Common myeloid progenitor, CD34-positive (primary cell): ENCODE measurements around the gene TBX1.

ENCODE experiments used
- CTCF ChIA-PET: fragments of 350-600 bp; sonication (Branson Sonifier 250); formaldehyde crosslinking; loops from one replicate; lab custom pipeline; 2021; ENCODE audit warnings: antibody characterized with exemption; lab: Charles Lee
- POLR2A ChIA-PET: fragments of 350-600 bp; sonication (Branson Sonifier 250); formaldehyde crosslinking; loops from one replicate; lab custom pipeline; 2021; ENCODE audit warnings: antibody characterized with exemption; lab: Charles Lee
- DNase-seq, 3 donors: peaks; one replicate each; pipeline versions ENCODE4 v3.0.0 to v3.0.0-alpha.2; 2013
- H3K27ac ChIP-seq, 2 experiments: 1 replicate in 1 of 2; 2 replicates in 1 of 2; pipeline ENCODE4 v1.7.0; 2013; ENCODE audit warnings: inconsistent platforms in 2 of 2, low read length in 2 of 2, mild to moderate bottlenecking in 2 of 2, low read depth in 1 of 2, moderate library complexity in 1 of 2; ENCODE audit not compliant: severe bottlenecking in 2 of 2, insufficient read depth in 1 of 2, poor library complexity in 1 of 2
- H3K27me3 ChIP-seq, 5 experiments: replicated peaks in 2 of 5; 1 replicate in 3 of 5; 2 replicates in 2 of 5; pipeline versions ENCODE4 v1.6.1 to v1.7.0; 2013; ENCODE audit warnings: low read length in 4 of 5, mild to moderate bottlenecking in 2 of 5, moderate library complexity in 2 of 5, inconsistent platforms in 1 of 5; ENCODE audit not compliant: insufficient read depth in 5 of 5, control insufficient read depth in 4 of 5
- H3K36me3 ChIP-seq, 4 experiments: 1 replicate in 2 of 4; 2 replicates in 2 of 4; pipeline versions ENCODE4 v1.6.1 to v1.7.0; 2013; ENCODE audit warnings: low read length in 3 of 4, control low read depth in 1 of 4, mild to moderate bottlenecking in 1 of 4; ENCODE audit not compliant: control insufficient read depth in 4 of 4, insufficient read depth in 4 of 4
- H3K4me1 ChIP-seq, 4 experiments: 1 replicate in 3 of 4; 2 replicates in 1 of 4; pipeline versions ENCODE4 v1.6.1 to v1.7.1; 2013; ENCODE audit warnings: low read length in 3 of 4, mild to moderate bottlenecking in 3 of 4, control low read depth in 1 of 4, inconsistent platforms in 1 of 4, moderate library complexity in 1 of 4; ENCODE audit not compliant: control insufficient read depth in 4 of 4, insufficient read depth in 4 of 4; ENCODE audit errors: control extremely low read depth in 1 of 4
- H3K4me3 ChIP-seq, 7 experiments: 1 replicate in 4 of 7; 2 replicates in 3 of 7; pipeline versions ENCODE4 v1.5.1 to v1.7.0; 2013; ENCODE audit warnings: mild to moderate bottlenecking in 7 of 7, low read length in 6 of 7, moderate library complexity in 6 of 7, inconsistent platforms in 2 of 7, low read depth in 2 of 7, control low read depth in 1 of 7; ENCODE audit not compliant: insufficient read depth in 4 of 7, control insufficient read depth in 1 of 7; ENCODE audit errors: extremely low read depth in 1 of 7
- H3K9me3 ChIP-seq, 5 experiments: 1 replicate in 4 of 5; 2 replicates in 1 of 5; pipeline versions ENCODE4 v1.6.1 to v1.7.1; 2013; ENCODE audit warnings: low read length in 4 of 5, mild to moderate bottlenecking in 2 of 5, inconsistent platforms in 1 of 5, low read depth in 1 of 5, moderate library complexity in 1 of 5; ENCODE audit not compliant: control insufficient read depth in 4 of 5, insufficient read depth in 2 of 5; ENCODE audit errors: control extremely low read depth in 1 of 5
- WGBS: methylation state at CpG from one replicate; pipeline ENCODE4 v1.1.5; 2013; ENCODE audit not compliant: insufficient coverage; 5-methylcytosine and 5-hydroxymethylcytosine counted together

The TBX1 gene

DNA sequence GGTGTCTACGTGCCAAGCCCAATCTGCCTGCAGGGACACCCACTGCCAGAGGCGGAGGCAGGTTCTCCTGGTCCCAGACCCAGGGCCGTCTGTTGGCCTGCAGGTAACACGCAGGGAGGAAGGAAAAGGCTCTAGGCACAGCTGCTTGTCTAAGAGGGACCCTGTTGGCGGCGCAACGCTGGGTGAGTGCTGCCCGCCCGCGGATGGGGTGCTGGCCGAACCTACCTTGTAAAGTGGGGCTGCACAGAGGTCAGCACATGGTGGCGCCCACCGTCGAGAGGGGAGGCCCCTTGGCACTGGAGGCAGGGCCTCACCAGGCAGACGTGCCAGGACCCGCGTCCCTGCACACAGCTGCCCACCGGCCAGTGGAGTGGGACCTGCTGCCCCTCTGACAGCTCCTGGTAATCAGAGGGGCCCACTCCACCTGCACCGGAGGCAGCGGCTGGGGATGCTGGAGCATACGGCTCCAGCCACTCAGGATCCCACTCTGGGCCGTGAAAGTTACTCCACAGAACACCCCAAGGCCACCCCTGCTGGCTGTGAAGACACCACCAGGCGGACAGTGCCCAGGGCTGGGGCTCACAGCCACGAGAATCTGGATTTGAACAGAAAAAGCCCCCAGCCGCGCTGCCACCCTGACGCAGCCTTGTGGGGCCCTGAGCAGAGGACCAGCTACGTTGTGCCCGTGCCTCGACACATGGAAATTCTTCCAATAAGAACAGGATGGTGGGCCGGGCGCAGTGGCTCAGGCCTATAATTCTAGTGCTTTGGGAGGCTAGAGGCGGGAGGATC lies 24.0 kb downstream of the TBX1 start:
- H3K4me3 ChIP-seq: no peak overlapping the region
- DNase-seq: no peak
- no peak overlapping the region for H3K27ac ChIP-seq
- H3K9me3 ChIP-seq: no peaks in the 10 kb centered on the region
- ChIA-PET POLR2A (no interaction called here), CTCF (interaction anchor here (0.7 to 1.3 kb wide), 3 partner anchors 8 to 54 kb away, joined by 3 read pairs; no protein-coding TSS in a partner anchor)
- WGBS: 97% methylated on average over 32 of the region's 33 CpGs
- no peaks in the 10 kb centered on the region for H3K27me3 ChIP-seq
- H3K4me1 ChIP-seq: peaks cover 0 to 5% (median 2%) of the 10 kb centered on the region in 4 experiments
- peaks cover 0 to 8% (median 0%) of the 10 kb centered on the region in 4 experiments for H3K36me3 ChIP-seq

DNA sequence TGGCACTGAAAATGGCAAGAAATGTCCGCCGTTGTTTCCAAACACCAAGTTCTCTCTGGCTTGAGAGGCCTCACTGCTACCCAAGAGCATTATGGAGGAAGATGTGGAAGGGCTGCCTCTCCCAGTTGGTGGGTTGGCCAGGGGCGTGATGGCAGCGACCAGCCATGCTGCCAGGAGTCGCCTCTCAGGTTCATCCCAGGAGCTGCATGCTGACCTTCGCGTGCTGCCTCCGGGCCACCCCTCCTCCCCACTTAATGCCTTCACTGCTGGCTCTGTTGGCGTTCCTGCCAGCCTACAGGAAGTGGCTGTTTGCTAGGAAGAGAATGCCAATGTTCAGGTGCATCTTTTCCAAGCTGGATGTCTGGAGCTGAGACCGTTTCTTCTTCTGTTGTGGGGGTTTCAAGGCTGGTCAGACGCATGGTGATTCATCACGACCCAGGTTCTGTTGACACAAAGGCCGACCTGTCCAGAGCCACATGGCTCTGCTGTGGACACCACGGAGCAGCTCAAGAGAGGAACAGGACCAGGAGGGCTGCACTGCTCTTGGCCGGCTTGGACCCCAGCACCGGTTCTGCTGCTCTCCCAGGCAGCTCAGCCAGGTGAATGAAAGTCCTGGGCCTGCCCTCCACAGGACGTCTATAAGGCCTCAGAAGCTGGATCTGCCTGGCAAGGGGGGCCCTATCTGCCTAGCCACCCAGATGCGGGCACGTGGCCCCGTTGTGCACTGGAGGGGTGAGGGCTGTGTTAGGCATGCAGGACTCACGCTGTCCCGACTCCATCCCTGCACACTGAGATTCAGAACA lies 25.1 kb downstream of the TBX1 start:
- Histone ChIP-seq H3K36me3 (peaks cover 0 to 8% (median 1%) of the 10 kb centered on the region in 4 experiments), H3K27me3 (no peaks in the 10 kb centered on the region), H3K27ac (no peak overlapping the region), H3K4me1 (no peaks in the 10 kb centered on the region), H3K9me3 (no peaks in the 10 kb centered on the region), H3K4me3 (no peak overlapping the region)
- DNase-seq: no peak
- ChIA-PET POLR2A (no interaction called here), CTCF (interaction anchor here (1.1 to 2.3 kb wide), 3 partner anchors 12 to 55 kb away, joined by 3 to 6 read pairs (median 3); no protein-coding TSS in a partner anchor)
- WGBS: 95% methylated on average over 18 of the region's 22 CpGs

- Histone ChIP-seq H3K4me1 (no peaks in the 10 kb centered on the region), H3K36me3 (peaks cover 0 to 8% (median 1%) of the 10 kb centered on the region in 4 experiments), H3K27ac (no peak overlapping the region), H3K4me3 (no peak overlapping the region), H3K27me3 (no peaks in the 10 kb centered on the region), H3K9me3 (peaks cover 0 to 1% (median 0%) of the 10 kb centered on the region in 5 experiments)
- CTCF ChIA-PET: interaction anchor here (1.1 to 2.3 kb wide), 2 partner anchors 13 to 16 kb away, joined by 3 to 6 read pairs; no protein-coding TSS in a partner anchor
- POLR2A ChIA-PET: no interaction called here
- no peak for DNase-seq
- 93% methylated on average over 6 of the region's 6 CpGs for WGBS
These were observed 25.6 kb downstream of the TBX1 start for GRCh38 chr22:19786264-19786585.

GRCh38 chr22:19786959-19787848 lies 26.6 kb downstream of the TBX1 start:
- DNase-seq: no peak
- Histone ChIP-seq H3K4me1 (no peaks in the 10 kb centered on the region), H3K36me3 (peaks cover 0 to 14% (median 6%) of the 10 kb centered on the region in 4 experiments), H3K9me3 (peaks cover 0 to 11% (median 8%) of the 10 kb centered on the region in 5 experiments), H3K27ac (no peak overlapping the region), H3K4me3 (no peak overlapping the region), H3K27me3 (no peaks in the 10 kb centered on the region)
- CTCF ChIA-PET: interaction anchor here (2.3 kb wide), 1 partner anchor 15 kb away, joined by 6 read pairs; no protein-coding TSS in a partner anchor
- POLR2A ChIA-PET: interaction anchor here (0.5 kb wide), 1 partner anchor 598 kb away, joined by 3 read pairs; no protein-coding TSS in a partner anchor
- 96% methylated on average over 26 of the region's 28 CpGs for WGBS

- ChIA-PET CTCF (interaction anchor here (0.8 to 2.3 kb wide), 3 partner anchors 8 to 15 kb away, joined by 3 to 6 read pairs (median 4); no protein-coding TSS in a partner anchor), POLR2A (interaction anchor here (0.5 kb wide), 1 partner anchor 598 kb away, joined by 3 read pairs; no protein-coding TSS in a partner anchor)
- DNase-seq: no peak
- Histone ChIP-seq H3K9me3 (peaks cover 0 to 14% (median 8%) of the 10 kb centered on the region in 5 experiments), H3K4me3 (no peak overlapping the region), H3K27me3 (no peaks in the 10 kb centered on the region), H3K36me3 (peaks cover 0 to 14% (median 7%) of the 10 kb centered on the region in 4 experiments), H3K4me1 (no peaks in the 10 kb centered on the region), H3K27ac (no peak overlapping the region)
- 97% methylated on average over 7 of the region's 9 CpGs for WGBS
These were observed 27.2 kb downstream of the TBX1 start for GRCh38 chr22:19787849-19788141.

DNA sequence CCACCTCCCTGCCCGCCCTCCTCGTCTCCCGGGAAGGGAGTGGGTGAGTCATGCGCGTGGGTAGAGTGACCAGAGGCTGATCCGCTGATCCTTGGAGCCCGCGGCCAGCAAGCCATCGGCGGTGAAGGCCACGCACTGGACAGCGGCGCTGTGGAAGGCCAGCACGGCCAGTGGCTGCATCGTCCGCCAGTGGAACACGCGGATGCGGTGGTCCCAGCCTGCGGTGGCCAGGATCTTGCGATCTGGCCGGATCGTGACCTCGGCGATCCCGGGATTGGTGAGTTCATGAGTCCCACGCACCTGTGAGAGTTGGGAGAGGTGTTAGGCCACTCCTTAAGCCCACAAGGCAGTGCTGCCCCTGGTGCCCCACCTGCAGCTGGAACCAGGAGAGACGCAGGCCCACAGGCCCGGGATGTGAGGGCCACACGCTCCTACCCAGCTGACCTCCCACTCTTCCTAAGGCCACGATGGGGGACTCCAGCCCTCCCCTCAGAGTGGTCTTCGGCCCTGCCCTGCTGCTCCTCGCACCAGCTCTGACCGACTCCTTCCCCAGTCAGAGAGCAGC lies 28.2 kb downstream of the TBX1 start:
- ChIA-PET CTCF (interaction anchor here (0.8 to 1.2 kb wide), 3 partner anchors 9 to 18 kb away, joined by 3 to 4 read pairs (median 3); no protein-coding TSS in a partner anchor), POLR2A (no interaction called here)
- Histone ChIP-seq H3K9me3 (peaks cover 1 to 17% (median 8%) of the 10 kb centered on the region in 5 experiments), H3K27me3 (no peaks in the 10 kb centered on the region), H3K36me3 (peaks cover 0 to 14% (median 7%) of the 10 kb centered on the region in 4 experiments), H3K4me1 (no peaks in the 10 kb centered on the region), H3K27ac (no peak overlapping the region), H3K4me3 (no peak overlapping the region)
- no peak for DNase-seq
- WGBS: 98% methylated on average over 24 of the region's 34 CpGs
